Calu3 (cell line): ENCODE results near the gene NELFA. TPM values are rescaled to one million over a fixed set of nuclear protein-coding genes. Genes with fewer than 3 reads are reported as not detected.
"Not testable (repeated sequence)": the region's sequence is repeated elsewhere in the genome, so short reads cannot be mapped to it uniquely, and the experiment has no call there.

ENCODE experiments used
- BruUV-seq: library from RNA; stranded (reverse); fragments of 400-500 nt; replicated peaks from 2 replicates; lab custom pipeline; 2021; lab: Mats Ljungman, UMichigan
- CTCF ChIA-PET: fragments of 300-600 bp; sonication (Branson Sonifier 250); formaldehyde crosslinking; loops from one replicate; lab custom pipeline; 2022; ENCODE audit warnings: antibody characterized with exemption; lab: Charles Lee
- DNase-seq: peaks from one replicate; pipeline ENCODE4 v3.0.0; 2022
- H3K27ac Mint-ChIP-seq: one replicate; pipeline ENCODE4 v1.8.0; 2022; ENCODE audit warnings: mixed read lengths; ENCODE audit not compliant: unreplicated experiment
- H3K27me3 Mint-ChIP-seq: one replicate; pipeline ENCODE4 v1.8.0; 2022; ENCODE audit warnings: mixed read lengths; ENCODE audit not compliant: unreplicated experiment
- H3K36me3 Mint-ChIP-seq: one replicate; pipeline ENCODE4 v1.8.0; 2022; ENCODE audit warnings: mild to moderate bottlenecking, moderate library complexity, mixed read lengths; ENCODE audit not compliant: insufficient read depth, unreplicated experiment
- H3K4me1 Mint-ChIP-seq: one replicate; pipeline ENCODE4 v1.8.0; 2022; ENCODE audit warnings: mild to moderate bottlenecking, low read depth, mixed read lengths; ENCODE audit not compliant: unreplicated experiment
- H3K4me3 Mint-ChIP-seq: one replicate; pipeline ENCODE4 v1.8.0; 2022; ENCODE audit warnings: mild to moderate bottlenecking, low read depth, moderate library complexity, mixed read lengths; ENCODE audit not compliant: unreplicated experiment
- H3K9me3 Mint-ChIP-seq: one replicate; pipeline ENCODE4 v1.8.0; 2022; ENCODE audit warnings: low read depth, mixed read lengths; ENCODE audit not compliant: unreplicated experiment
- intact Hi-C: fragments of 100-400 bp; cut with micrococcal nuclease; formaldehyde crosslinking; loops from one replicate; pipeline ENCODE4 v1.10.0; 2022; ENCODE audit not compliant: unreplicated experiment
- total RNA-seq: library from RNA; stranded (reverse); gene quantifications from 2 replicates; pipeline ENCODE4 v1.2.3, GENCODE V29; 2022
- TF ChIP-seq, protein P1 (sequence below): fragments of 200-600 bp; IDR thresholded peaks from one replicate; pipeline ENCODE4 v1.8.0; 2022; ENCODE audit warnings: antibody characterized with exemption; ENCODE audit not compliant: unreplicated experiment

Gene NELFA
- total RNA-seq, 1 experiment from 2014 or later = 29.9 TPM

DNA sequence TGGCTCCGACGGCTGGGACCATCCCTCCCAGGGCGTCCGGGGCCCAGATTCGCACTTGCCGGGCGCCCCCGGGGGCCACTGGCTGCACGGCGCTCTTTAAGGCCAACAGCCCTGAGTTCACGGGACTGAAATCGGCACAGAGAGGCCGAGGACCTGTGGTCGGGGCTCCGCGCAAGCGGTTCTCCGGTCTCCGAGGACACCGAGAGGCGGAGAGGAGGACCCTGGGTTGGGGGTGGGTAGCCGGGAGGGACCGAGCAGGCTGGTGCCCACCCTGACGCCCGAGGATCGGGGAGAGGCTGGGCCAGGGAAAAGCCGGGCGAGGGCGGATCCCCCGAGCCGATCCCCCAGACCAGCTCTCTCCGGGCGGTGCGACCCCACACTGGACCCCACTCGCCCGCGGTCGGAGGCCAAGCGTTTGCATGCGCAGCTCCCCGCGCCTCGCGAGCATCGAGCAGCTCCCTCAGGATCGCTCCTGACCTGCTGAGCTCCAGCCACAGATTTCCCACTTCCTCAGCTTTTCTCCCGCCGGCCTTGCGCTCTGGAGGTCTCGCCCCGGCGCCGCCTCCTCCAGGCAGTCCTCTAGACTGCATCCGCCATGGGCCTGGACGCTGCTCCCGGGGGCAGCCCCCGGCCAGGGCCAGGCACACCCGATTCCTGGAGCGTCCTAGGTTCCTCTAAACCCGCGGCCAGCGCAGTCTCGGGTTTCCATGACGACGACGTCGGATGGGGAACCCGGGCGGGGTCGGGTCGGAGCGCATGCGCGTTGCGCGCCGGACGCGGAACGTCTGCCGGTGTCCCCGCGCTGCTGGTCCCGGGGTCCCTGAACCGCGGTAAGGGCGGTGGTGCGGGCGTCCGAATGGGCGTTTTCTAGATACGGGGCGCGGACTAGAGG is 32.7 kb upstream of the NELFA start:
- TF ChIP-seq, protein P1, sequence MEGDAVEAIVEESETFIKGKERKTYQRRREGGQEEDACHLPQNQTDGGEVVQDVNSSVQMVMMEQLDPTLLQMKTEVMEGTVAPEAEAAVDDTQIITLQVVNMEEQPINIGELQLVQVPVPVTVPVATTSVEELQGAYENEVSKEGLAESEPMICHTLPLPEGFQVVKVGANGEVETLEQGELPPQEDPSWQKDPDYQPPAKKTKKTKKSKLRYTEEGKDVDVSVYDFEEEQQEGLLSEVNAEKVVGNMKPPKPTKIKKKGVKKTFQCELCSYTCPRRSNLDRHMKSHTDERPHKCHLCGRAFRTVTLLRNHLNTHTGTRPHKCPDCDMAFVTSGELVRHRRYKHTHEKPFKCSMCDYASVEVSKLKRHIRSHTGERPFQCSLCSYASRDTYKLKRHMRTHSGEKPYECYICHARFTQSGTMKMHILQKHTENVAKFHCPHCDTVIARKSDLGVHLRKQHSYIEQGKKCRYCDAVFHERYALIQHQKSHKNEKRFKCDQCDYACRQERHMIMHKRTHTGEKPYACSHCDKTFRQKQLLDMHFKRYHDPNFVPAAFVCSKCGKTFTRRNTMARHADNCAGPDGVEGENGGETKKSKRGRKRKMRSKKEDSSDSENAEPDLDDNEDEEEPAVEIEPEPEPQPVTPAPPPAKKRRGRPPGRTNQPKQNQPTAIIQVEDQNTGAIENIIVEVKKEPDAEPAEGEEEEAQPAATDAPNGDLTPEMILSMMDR = no peak
- CTCF ChIA-PET = no interaction called here
- H3K27ac Mint-ChIP-seq = no peak overlapping the region
- H3K4me3 Mint-ChIP-seq = peak overlapping the region; percentile 82
- peaks cover 4% of the 10 kb centered on the region for H3K4me1 Mint-ChIP-seq
- no peaks in the 10 kb centered on the region for H3K9me3 Mint-ChIP-seq
- DNase-seq = peak; percentile 80
- peaks cover 24% of the 10 kb centered on the region for H3K36me3 Mint-ChIP-seq
- H3K27me3 Mint-ChIP-seq = peaks cover 7% of the 10 kb centered on the region
- intact Hi-C loops = no loop called here
- no TSS peak for BruUV-seq

DNA sequence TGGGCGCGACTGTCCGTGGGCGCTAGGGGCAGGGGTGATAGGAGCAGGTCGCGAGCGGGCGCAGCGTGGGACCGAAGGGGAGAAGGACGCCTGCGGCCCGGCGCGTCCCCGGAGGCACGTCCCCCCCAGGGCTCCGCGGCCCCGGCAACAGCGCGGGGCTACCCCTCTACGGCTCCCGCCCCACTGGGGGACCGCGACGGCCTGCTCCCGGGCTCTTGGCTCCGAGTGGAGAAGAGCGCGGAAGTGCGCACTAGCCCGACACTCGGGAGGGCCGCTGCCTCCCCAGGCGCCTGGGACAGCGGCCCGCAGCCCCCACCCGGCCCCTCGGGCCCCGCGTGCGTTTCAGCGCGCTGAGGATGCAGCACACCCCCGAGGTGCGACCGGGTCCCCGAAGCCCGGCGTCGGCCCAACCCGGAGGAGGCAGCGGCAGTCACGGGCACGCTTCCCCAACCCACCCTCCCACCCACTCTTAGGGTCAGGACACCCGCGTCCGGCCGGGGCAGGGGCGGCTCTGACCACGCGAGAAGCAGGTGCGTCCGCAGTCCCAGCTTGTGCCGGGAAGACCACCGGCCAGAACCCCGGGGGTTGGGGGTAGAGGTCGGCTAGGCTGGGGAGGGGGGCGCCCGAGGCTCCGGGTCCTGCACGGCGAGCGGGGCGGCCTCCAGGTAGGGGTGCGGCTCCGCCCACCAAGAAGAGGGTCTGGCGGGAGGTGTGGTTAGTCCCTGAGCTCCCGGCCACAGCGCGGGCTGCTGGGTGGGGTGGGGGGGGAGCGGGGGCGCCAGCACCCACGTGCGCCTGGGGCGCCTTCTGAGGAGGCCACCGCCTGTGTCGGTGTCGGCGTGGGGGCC is 31.8 kb upstream of the NELFA start:
- Mint-ChIP-seq H3K27ac (no peak overlapping the region), H3K9me3 (no peaks in the 10 kb centered on the region), H3K4me3 (peak overlapping the region; percentile 82), H3K36me3 (peaks cover 24% of the 10 kb centered on the region), H3K27me3 (peaks cover 13% of the 10 kb centered on the region), H3K4me1 (peaks cover 9% of the 10 kb centered on the region)
- BruUV-seq = no TSS peak
- intact Hi-C loops = no loop called here
- CTCF ChIA-PET = no interaction called here
- TF ChIP-seq, protein P1 = no peak
- DNase-seq = no peak

DNA sequence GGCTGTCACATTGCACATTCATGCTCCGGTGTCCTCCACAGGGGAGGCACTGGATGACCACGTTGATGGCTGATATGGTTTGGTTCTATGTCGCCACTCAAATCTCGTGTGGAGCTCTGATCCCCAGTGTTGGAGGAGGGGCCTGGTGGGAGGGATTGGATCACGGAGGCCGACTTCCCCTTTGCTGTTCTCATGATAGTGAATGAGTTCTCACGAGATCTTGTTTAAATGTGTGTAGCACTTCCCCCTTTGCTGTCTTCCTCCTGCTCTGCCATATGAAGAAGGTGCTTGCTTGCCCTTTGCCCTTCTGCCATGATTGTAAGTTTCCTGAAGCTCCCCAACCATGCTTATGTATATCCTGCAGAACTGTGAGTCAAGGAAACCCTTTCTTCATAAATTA is 28.1 kb upstream of the NELFA start:
- Mint-ChIP-seq H3K4me3 (no peak overlapping the region), H3K36me3 (peaks cover 19% of the 10 kb centered on the region), H3K9me3 (no peaks in the 10 kb centered on the region)

DNA sequence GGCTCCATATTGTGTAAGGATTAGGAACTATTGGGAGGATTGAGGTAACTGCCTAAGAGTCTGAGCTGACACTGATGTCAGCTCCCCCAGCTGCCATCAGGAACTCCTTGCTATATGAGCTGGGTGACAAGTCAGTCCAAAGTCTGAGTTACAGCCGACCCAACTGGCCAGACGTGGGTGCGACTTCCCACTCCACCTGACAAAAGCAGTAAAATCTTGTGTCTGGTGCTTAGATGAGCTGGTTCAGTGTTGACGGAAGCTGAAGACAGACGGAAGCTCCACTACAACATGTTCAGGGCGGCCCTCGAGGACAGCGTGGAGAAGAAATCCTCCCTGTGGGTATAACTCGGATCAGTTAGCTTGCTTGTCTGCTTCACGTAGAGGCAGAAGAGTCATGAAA is 27.6 kb upstream of the NELFA start:
- no TSS peak for BruUV-seq
- Mint-ChIP-seq H3K27me3 (peaks cover 26% of the 10 kb centered on the region), H3K27ac (no peak overlapping the region), H3K9me3 (no peaks in the 10 kb centered on the region), H3K4me3 (no peak overlapping the region), H3K4me1 (peaks cover 18% of the 10 kb centered on the region), H3K36me3 (peaks cover 14% of the 10 kb centered on the region)
- intact Hi-C loops = no loop called here
- no peak for DNase-seq
- CTCF ChIA-PET = no interaction called here
- TF ChIP-seq, protein P1 = no peak

More for the DNA sequence above, 28.1 kb upstream of the NELFA start:
- CTCF ChIA-PET = no interaction called here
- Mint-ChIP-seq H3K27ac (no peak overlapping the region), H3K4me1 (peaks cover 18% of the 10 kb centered on the region), H3K27me3 (peaks cover 26% of the 10 kb centered on the region)
- TF ChIP-seq, protein P1 = no peak
- intact Hi-C loops = no loop called here
- no TSS peak for BruUV-seq
- no peak for DNase-seq

DNA sequence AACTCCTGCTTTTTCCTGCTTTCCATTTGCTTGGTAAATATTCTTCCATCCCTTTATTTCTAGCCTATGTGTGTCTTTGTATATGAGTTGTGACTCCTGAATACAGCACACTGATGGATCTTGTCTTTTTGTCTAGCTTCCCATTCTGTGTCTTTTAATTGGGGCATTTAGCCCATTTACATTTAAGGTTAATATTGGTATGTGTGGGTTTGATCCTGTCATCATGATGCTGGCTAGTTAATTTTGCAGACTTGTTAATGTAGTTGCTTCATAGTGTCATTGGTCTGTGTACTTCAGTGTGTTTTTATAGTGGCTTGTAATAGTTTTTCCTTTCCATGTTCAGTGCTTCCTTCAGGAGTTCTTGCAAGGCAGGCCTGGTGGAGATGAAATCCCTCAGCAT is 22.4 kb upstream of the NELFA start:
- peaks cover 11% of the 10 kb centered on the region for H3K4me1 Mint-ChIP-seq
- H3K27ac Mint-ChIP-seq, H3K9me3 Mint-ChIP-seq, BruUV-seq, H3K36me3 Mint-ChIP-seq, intact Hi-C loops, H3K4me3 Mint-ChIP-seq, DNase-seq, CTCF ChIA-PET: not testable (repeated sequence)
- peaks cover 53% of the 10 kb centered on the region for H3K27me3 Mint-ChIP-seq

DNA sequence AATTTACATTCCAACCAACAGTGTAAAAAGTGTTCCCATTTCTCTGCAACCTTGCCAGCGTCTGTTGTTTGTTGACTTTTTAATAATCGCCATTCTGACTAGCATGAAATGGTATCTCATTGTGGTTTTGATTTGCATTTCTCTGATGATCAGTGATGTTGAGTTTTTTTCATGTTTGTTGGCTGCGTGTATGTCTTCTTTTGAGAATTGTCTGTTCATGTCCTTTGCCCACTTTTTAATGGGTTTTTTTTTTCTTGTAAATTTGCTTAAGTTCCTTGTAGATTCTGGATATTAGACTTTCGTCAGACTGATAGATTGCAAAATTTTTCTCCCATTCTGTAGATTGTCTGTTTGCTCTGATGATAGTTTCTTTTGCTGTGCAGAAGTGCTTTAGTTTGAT is 18.3 kb upstream of the NELFA start:
- CTCF ChIA-PET, BruUV-seq: not testable (repeated sequence)

More for the DNA sequence above, 18.3 kb upstream of the NELFA start:
- DNase-seq, H3K9me3 Mint-ChIP-seq, H3K36me3 Mint-ChIP-seq, H3K4me1 Mint-ChIP-seq, H3K4me3 Mint-ChIP-seq, intact Hi-C loops, H3K27ac Mint-ChIP-seq: not testable (repeated sequence)
- peaks cover 40% of the 10 kb centered on the region for H3K27me3 Mint-ChIP-seq
